ENCODE results near the gene SMOC1. TPM values are rescaled to one million over a fixed set of nuclear protein-coding genes. Genes with fewer than 3 reads are reported as not detected.

SMOC1 gene
- total and polyA plus RNA-seq, 2 experiments from 2014 or later = 0.70 to 3.5 TPM

DNA sequence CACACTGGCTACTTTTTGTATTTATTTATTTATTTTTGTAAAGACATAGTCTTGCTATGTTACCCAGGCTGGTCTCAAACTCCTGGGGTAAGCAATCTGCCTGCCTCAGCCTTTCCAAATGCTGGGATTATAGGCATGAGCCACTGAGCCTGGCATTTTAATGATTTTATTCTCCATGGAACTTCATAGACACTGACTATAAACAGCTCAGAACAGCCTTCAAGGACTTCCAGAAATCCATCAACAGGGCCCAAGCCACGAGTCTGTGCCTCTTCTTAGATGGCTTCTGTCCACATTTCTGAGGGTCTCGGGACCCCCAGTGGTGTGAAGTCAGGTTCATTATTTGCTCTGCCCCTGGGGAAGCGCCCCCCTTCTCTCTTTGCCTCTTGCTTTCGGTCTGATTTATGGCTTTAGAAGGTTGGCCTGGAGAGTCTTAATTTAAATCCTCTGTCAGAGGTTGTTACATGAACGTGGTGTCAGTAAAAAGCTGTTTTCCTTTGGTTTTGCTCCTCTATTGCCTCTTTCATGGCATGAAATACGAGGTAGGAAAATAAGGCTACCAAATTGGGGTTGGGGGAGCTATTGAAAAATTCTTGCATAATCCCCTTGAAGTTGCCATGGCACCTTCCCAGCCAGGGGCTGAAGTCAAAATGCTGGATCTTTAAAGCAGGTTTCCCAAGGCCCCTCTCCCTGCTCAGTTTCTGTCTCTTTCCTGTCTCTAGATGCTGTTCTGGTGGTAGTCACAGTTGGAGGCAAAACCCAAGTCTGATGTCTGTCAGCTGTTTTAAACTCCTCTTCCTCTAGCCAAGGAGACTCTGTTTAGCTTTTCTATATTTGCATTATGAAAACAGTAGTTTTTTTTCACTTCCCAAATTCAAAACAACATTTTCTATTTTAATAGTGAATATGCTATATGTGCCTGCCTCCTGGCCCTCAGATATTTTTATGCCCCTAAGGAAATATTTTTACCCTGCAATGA, 129.4 kb downstream of the SMOC1 start:
- Histone ChIP-seq H3K4me3 (no peak overlapping the region), H3K4me1 (ENCODE audit: insufficient read depth) (no peaks in the 10 kb centered on the region), H3K27ac (no peak overlapping the region), H3K27me3 (replicated peaks; ENCODE audit: insufficient read depth) (0 out of 2 replicates have a peak, but pooled peaks cover 4% of the 10 kb centered on the region), H3K4me2 (ENCODE audit: unreplicated experiment) (no peak overlapping the region), H3K36me3 (ENCODE audit: low read depth) (no peaks in the 10 kb centered on the region), H3F3A (ENCODE audit: insufficient read depth) (no peaks in the 10 kb centered on the region), H3K9me2 (ENCODE audit: insufficient read depth) (no peaks in the 10 kb centered on the region), H3K9me3 (ENCODE audit: low read depth) (no peaks in the 10 kb centered on the region), H2AFZ (no peak overlapping the region), H3K79me2 (ENCODE audit: insufficient read depth) (no peaks in the 10 kb centered on the region), H3K9ac (no peak overlapping the region), H4K20me1 (ENCODE audit: insufficient read depth) (no peaks in the 10 kb centered on the region)
- TF ChIP-seq EZH2 (IDR thresholded peaks at IDR 0.05; ENCODE audit: insufficient read depth, poor library complexity, severe bottlenecking) (no peak), EZH2phosphoT487 (IDR thresholded peaks at IDR 0.05; ENCODE audit: insufficient read depth, low read depth) (no peak)
- in situ Hi-C loops (cut with MboI) = no loop called here
- DNase-seq = no peak
- WGBS, 2 experiments (ENCODE audit: low coverage in 1 of 2, low lambda C conversion rate in 2 of 2, missing lambda C conversion rate in 2 of 2) = 6 to 10% methylated on average over 6 of the region's 6 CpGs

GRCh38 chr14:70009961-70010360, 130.7 kb downstream of the SMOC1 start:
- in situ Hi-C loops (cut with MboI) = no loop called here
- Histone ChIP-seq H2AFZ (no peak overlapping the region), H3K79me2 (ENCODE audit: insufficient read depth) (no peaks in the 10 kb centered on the region)

DNA sequence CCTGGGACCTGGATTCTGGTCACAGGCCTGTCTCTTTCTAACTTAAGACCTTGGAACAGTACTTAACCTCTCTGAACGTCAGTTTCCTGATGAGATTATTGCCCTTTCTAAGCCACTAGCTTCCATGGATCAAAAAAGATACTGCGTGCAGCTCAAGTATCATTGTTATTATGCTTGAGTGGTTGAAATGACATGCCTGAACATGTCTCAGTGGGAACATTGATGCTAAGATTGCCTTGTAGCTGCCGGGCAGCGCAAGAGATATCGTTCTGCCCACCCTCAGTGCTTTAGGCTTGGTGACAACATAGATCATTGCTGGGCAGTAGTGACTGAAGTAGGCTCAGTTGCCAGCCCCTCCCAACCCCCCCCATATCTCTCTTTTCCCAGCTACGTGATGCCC, 131.9 kb downstream of the SMOC1 start:
- 0 out of 2 replicates have a peak, but pooled peaks cover 4% of the 10 kb centered on the region for H3K27me3 ChIP-seq (replicated peaks; ENCODE audit: insufficient read depth)
- WGBS, 2 experiments (ENCODE audit: low coverage in 1 of 2, low lambda C conversion rate in 2 of 2, missing lambda C conversion rate in 2 of 2) = 54 to 56% methylated on average over 6 of the region's 6 CpGs
- no peak overlapping the region for H3K9ac ChIP-seq
- TF ChIP-seq EZH2phosphoT487 (IDR thresholded peaks at IDR 0.05; ENCODE audit: insufficient read depth, low read depth) (no peak), EZH2 (IDR thresholded peaks at IDR 0.05; ENCODE audit: insufficient read depth, poor library complexity, severe bottlenecking) (no peak)
- no peaks in the 10 kb centered on the region for H3K9me2 ChIP-seq (ENCODE audit: insufficient read depth)
- no peak overlapping the region for H3K27ac ChIP-seq
- in situ Hi-C loops (cut with MboI) = no loop called here
- H3K9me3 ChIP-seq (ENCODE audit: low read depth) = no peaks in the 10 kb centered on the region
- no peak overlapping the region for H2AFZ ChIP-seq
- H3K4me2 ChIP-seq (ENCODE audit: unreplicated experiment) = no peak overlapping the region
- H3F3A ChIP-seq (ENCODE audit: insufficient read depth) = no peaks in the 10 kb centered on the region
- H3K4me1 ChIP-seq (ENCODE audit: insufficient read depth) = no peaks in the 10 kb centered on the region
- DNase-seq = no peak
- no peaks in the 10 kb centered on the region for H4K20me1 ChIP-seq (ENCODE audit: insufficient read depth)
- no peak overlapping the region for H3K4me3 ChIP-seq
- no peaks in the 10 kb centered on the region for H3K79me2 ChIP-seq (ENCODE audit: insufficient read depth)
- H3K36me3 ChIP-seq (ENCODE audit: low read depth) = no peaks in the 10 kb centered on the region

More at GRCh38 chr14:70009961-70010360, 130.7 kb downstream of the SMOC1 start:
- no peak for DNase-seq
- no peak overlapping the region for H3K4me2 ChIP-seq (ENCODE audit: unreplicated experiment)
- H3K27me3 ChIP-seq (replicated peaks; ENCODE audit: insufficient read depth) = 0 out of 2 replicates have a peak, but pooled peaks cover 4% of the 10 kb centered on the region
- no peak overlapping the region for H3K9ac ChIP-seq
- no peaks in the 10 kb centered on the region for H3K36me3 ChIP-seq (ENCODE audit: low read depth)
- no peak overlapping the region for H3K4me3 ChIP-seq
- TF ChIP-seq EZH2phosphoT487 (IDR thresholded peaks at IDR 0.05; ENCODE audit: insufficient read depth, low read depth) (no peak), EZH2 (IDR thresholded peaks at IDR 0.05; ENCODE audit: insufficient read depth, poor library complexity, severe bottlenecking) (no peak)
- no peaks in the 10 kb centered on the region for H3K9me2 ChIP-seq (ENCODE audit: insufficient read depth)
- H3K4me1 ChIP-seq (ENCODE audit: insufficient read depth) = no peaks in the 10 kb centered on the region
- no peaks in the 10 kb centered on the region for H3F3A ChIP-seq (ENCODE audit: insufficient read depth)
- no peaks in the 10 kb centered on the region for H4K20me1 ChIP-seq (ENCODE audit: insufficient read depth)
- H3K9me3 ChIP-seq (ENCODE audit: low read depth) = no peaks in the 10 kb centered on the region
- WGBS, 2 experiments (ENCODE audit: low coverage in 1 of 2, low lambda C conversion rate in 2 of 2, missing lambda C conversion rate in 2 of 2) = 15 to 21% methylated on average over 8 of the region's 8 CpGs
- H3K27ac ChIP-seq = no peak overlapping the region

DNA sequence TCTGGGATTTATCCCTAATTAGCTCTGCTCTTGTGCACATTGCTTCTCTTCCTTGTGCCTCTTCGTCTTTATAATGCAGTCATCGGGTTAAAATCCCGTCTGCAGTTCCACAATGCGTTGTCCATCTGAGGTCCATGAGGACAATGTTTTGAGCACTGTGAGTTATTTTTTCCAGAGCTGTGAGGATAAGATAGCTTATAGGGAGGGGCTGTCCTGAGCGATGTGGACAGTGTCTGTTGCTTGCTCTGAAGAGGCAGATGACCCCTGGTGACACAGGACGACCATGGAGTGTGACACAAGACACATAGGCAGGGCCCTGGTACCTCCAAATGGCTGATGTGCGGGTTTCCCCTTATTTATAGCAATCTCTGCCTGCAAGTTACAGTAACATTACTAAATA, 132.5 kb downstream of the SMOC1 start:
- no peak for DNase-seq
- 0 out of 2 replicates have a peak, but pooled peaks cover 4% of the 10 kb centered on the region for H3K27me3 ChIP-seq (replicated peaks; ENCODE audit: insufficient read depth)
- no peak overlapping the region for H3K9ac ChIP-seq
- no peak overlapping the region for H3K27ac ChIP-seq
- no peak overlapping the region for H3K4me2 ChIP-seq (ENCODE audit: unreplicated experiment)
- no peak overlapping the region for H3K4me3 ChIP-seq
- H4K20me1 ChIP-seq (ENCODE audit: insufficient read depth) = no peaks in the 10 kb centered on the region
- TF ChIP-seq EZH2phosphoT487 (IDR thresholded peaks at IDR 0.05; ENCODE audit: insufficient read depth, low read depth) (no peak), EZH2 (IDR thresholded peaks at IDR 0.05; ENCODE audit: insufficient read depth, poor library complexity, severe bottlenecking) (no peak)
- no peaks in the 10 kb centered on the region for H3K9me3 ChIP-seq (ENCODE audit: low read depth)
- H3K36me3 ChIP-seq (ENCODE audit: low read depth) = no peaks in the 10 kb centered on the region
- WGBS, 2 experiments (ENCODE audit: low coverage in 1 of 2, low lambda C conversion rate in 2 of 2, missing lambda C conversion rate in 2 of 2) = 40 to 43% methylated on average over 7 of the region's 7 CpGs
- H3K9me2 ChIP-seq (ENCODE audit: insufficient read depth) = no peaks in the 10 kb centered on the region
- in situ Hi-C loops (cut with MboI) = no loop called here
- no peaks in the 10 kb centered on the region for H3K4me1 ChIP-seq (ENCODE audit: insufficient read depth)
- no peaks in the 10 kb centered on the region for H3K79me2 ChIP-seq (ENCODE audit: insufficient read depth)
- no peaks in the 10 kb centered on the region for H3F3A ChIP-seq (ENCODE audit: insufficient read depth)
- H2AFZ ChIP-seq = no peak overlapping the region

All from GM23248 (cell line).